Body of pancreas (tissue), 4 donors: ENCODE data around the gene MILR1.

Source experiments
- CTCF ChIP-seq, 7 experiments: fragments of 450-650 bp in 4 of 7; fragments of 200-600 bp in 3 of 7; sonication (generic) in 3 of 7; IDR thresholded peaks; one replicate each; pipeline ENCODE4 v1.5.1; 2016 to 2019; ENCODE audit warnings: antibody characterized with exemption in 7 of 7
- POLR2A ChIP-seq, 3 donors: fragments of 450-650 bp; IDR thresholded peaks; one replicate each; pipeline ENCODE4 v1.6.1; 2016; ENCODE audit warnings: antibody characterized with exemption in 3 of 3, mild to moderate bottlenecking in 2 of 3

- TF ChIP-seq CTCF (IDR thresholded peaks at IDR 0.05) (no peak), POLR2A (IDR thresholded peaks at IDR 0.05) (no peak)
Measured at GRCh38 chr17:64515419-64515818, 66.5 kb downstream of the MILR1 start.
